Natural killer cell (primary cell): ENCODE results near the gene CCDC85C. TPM values are rescaled to one million over a fixed set of nuclear protein-coding genes. Genes with fewer than 3 reads are reported as not detected.

Experiments used
- ATAC-seq, 3 donors: fragments of 150-1000 bp in 2 of 3; fragments of 200-7000 bp in 1 of 3; cut with Tn5 transposase; 1 replicate in 1 of 3; 2 replicates in 2 of 3; pipeline ENCODE4 v1.10.0; 2021; ENCODE audit warnings: mild to moderate bottlenecking in 2 of 3, moderate library complexity in 2 of 3
- DNase-seq, 2 donors: peaks; one replicate each; pipeline versions ENCODE4 v3.0.0 to v3.0.0-alpha.2; 2013 to 2021; ENCODE audit warnings: mixed read lengths in 1 of 2
- H3K27ac ChIP-seq: one replicate; pipeline ENCODE4 v1.5.1; 2013; ENCODE audit warnings: mild to moderate bottlenecking, low read length
- H3K27me3 ChIP-seq: one replicate; pipeline ENCODE4 v1.6.1; 2013; ENCODE audit warnings: low read length; ENCODE audit not compliant: control insufficient read depth, insufficient read depth
- H3K36me3 ChIP-seq: one replicate; pipeline ENCODE4 v1.6.1; 2013; ENCODE audit warnings: low read length; ENCODE audit not compliant: control insufficient read depth, insufficient read depth
- H3K4me1 ChIP-seq: one replicate; pipeline ENCODE4 v1.6.1; 2013; ENCODE audit warnings: low read length; ENCODE audit not compliant: control insufficient read depth, insufficient read depth
- H3K4me3 ChIP-seq: one replicate; pipeline ENCODE4 v1.5.1; 2013; ENCODE audit warnings: low read length
- H3K9me3 ChIP-seq: one replicate; pipeline ENCODE4 v1.6.1; 2013; ENCODE audit warnings: low read length; ENCODE audit not compliant: control insufficient read depth, insufficient read depth
- H3K27ac Mint-ChIP-seq, 2 donors: one replicate each; pipeline ENCODE4 v1.8.0; 2022; ENCODE audit warnings: mild to moderate bottlenecking in 2 of 2, mixed read lengths in 2 of 2, moderate library complexity in 1 of 2
- H3K27me3 Mint-ChIP-seq, 2 donors: one replicate each; pipeline ENCODE4 v1.8.0; 2022; ENCODE audit warnings: low read depth in 2 of 2, mixed read lengths in 2 of 2
- H3K36me3 Mint-ChIP-seq: one replicate; pipeline ENCODE4 v1.8.0; 2022; ENCODE audit warnings: mixed read lengths
- H3K4me1 Mint-ChIP-seq, 2 donors: one replicate each; pipeline ENCODE4 v1.8.0; 2022; ENCODE audit warnings: mixed read lengths in 2 of 2
- H3K4me3 Mint-ChIP-seq: one replicate; pipeline ENCODE4 v1.8.0; 2022; ENCODE audit warnings: mild to moderate bottlenecking, moderate library complexity, mixed read lengths
- H3K9me3 Mint-ChIP-seq, 2 donors: one replicate each; pipeline ENCODE4 v1.8.0; 2022; ENCODE audit warnings: mixed read lengths in 2 of 2
- WGBS: methylation state at CpG from one replicate; pipeline ENCODE4 v1.1.7; 2013; ENCODE audit warnings: missing lambda C conversion rate; ENCODE audit not compliant: insufficient coverage; 5-methylcytosine and 5-hydroxymethylcytosine counted together
- intact Hi-C: fragments of 100-400 bp; cut with micrococcal nuclease; formaldehyde crosslinking; loops from one replicate; pipeline ENCODE4 v1.14.2; 2022
- total RNA-seq, 4 donors: library from RNA; stranded (reverse); fragments of 120-200 nt in 1 of 4; gene quantifications; one replicate each; pipeline versions ENCODE4 v1.2.3 to v1.2.4, GENCODE V29; 2013 to 2022
- TF ChIP-seq, protein P1 (sequence below): fragments of 200-600 bp; IDR thresholded peaks from one replicate; pipeline ENCODE4 v1.8.0; 2022; ENCODE audit warnings: antibody characterized with exemption

CCDC85C gene
- total RNA-seq, 3 donors from 2014 or later (not counting 1 experiment from before 2014, with no cell fraction given): 0.73 to 4.3 (median 2.8) TPM

DNA sequence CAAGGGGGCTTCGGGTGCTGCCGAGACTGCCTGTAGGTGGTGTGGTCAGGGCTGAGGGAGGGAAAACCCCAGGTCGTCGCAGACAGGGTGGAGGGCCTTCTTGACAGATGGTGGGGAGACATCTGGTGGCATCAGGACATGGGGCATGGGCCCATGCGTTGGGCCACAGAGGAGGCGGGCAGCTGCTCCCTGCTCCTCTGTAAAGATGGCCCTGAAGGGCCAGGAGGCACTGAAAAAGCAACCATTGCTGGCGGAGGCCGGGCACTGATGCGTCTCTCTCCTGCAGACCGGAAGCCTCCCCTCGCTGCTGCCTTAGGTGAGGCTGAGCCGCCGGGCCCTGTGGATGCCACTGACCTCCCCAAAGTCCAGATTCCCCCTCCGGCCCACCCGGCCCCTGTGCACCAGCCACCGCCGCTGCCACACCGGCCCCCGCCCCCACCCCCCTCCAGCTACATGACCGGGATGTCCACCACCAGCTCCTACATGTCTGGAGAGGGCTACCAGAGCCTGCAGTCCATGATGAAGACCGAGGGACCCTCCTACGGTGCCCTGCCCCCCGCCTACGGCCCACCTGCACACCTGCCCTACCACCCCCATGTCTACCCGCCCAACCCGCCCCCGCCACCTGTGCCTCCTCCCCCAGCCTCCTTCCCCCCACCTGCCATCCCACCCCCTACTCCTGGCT lies 94.0 kb downstream of the CCDC85C start:
- Mint-ChIP-seq H3K9me3 (no peaks in the 10 kb centered on the region), H3K27me3 (no peaks in the 10 kb centered on the region), H3K4me3 (no peak overlapping the region), H3K36me3 (peaks cover 12% of the 10 kb centered on the region), H3K27ac (no peak overlapping the region), H3K4me1 (no peaks in the 10 kb centered on the region)
- H3K27ac ChIP-seq: no peak overlapping the region
- TF ChIP-seq, protein P1, sequence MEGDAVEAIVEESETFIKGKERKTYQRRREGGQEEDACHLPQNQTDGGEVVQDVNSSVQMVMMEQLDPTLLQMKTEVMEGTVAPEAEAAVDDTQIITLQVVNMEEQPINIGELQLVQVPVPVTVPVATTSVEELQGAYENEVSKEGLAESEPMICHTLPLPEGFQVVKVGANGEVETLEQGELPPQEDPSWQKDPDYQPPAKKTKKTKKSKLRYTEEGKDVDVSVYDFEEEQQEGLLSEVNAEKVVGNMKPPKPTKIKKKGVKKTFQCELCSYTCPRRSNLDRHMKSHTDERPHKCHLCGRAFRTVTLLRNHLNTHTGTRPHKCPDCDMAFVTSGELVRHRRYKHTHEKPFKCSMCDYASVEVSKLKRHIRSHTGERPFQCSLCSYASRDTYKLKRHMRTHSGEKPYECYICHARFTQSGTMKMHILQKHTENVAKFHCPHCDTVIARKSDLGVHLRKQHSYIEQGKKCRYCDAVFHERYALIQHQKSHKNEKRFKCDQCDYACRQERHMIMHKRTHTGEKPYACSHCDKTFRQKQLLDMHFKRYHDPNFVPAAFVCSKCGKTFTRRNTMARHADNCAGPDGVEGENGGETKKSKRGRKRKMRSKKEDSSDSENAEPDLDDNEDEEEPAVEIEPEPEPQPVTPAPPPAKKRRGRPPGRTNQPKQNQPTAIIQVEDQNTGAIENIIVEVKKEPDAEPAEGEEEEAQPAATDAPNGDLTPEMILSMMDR: no peak
- H3K36me3 ChIP-seq: peaks cover 61% of the 10 kb centered on the region
- no peaks in the 10 kb centered on the region for H3K4me1 ChIP-seq
- H3K4me3 ChIP-seq: no peak overlapping the region
- ATAC-seq: peak in 1 of 3 donors; percentile 15
- intact Hi-C loops: no loop called here
- WGBS: 91% methylated on average over 17 of the region's 27 CpGs
- no peak for DNase-seq
- H3K9me3 ChIP-seq: no peaks in the 10 kb centered on the region
- H3K27me3 ChIP-seq: no peaks in the 10 kb centered on the region

DNA sequence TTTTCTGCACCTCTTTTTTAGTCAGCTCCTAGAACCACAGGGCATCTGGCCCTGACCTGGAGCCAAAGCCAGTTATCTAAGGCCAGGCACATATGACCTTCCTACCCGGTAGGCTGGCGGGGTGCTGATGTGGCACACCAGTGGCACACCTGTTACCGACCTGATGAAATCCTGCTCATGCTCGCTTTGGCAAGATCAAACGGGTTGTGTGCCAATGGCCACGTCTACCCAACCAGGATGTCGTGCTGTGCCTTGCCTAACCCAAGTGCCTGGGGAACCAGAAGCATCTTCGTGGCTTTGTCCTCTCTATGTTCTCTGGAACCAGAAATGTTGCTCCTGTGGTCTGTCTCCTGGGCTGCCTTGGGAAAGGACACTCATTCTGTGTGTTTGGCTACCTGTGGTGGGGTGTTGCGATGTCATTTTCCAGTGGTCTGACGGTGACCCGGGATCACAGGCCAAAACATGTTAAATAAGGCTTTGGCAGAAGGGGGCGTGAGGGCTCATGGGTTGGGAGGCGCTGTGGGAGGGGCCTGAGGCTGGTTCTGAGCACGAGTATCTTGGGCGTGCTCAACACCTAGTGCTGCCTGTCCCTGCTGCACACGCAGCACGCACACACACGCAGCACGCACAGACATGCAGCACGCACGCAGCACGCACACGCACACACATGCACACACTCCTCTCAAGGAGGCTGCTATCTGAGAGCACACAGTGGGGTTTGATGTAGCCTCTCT lies 94.9 kb downstream of the CCDC85C start:
- WGBS: 97% methylated on average over 23 of the region's 23 CpGs
- H3K36me3 Mint-ChIP-seq: peaks cover 12% of the 10 kb centered on the region
- H3K36me3 ChIP-seq: peaks cover 69% of the 10 kb centered on the region
- no peak overlapping the region for H3K27ac ChIP-seq
- H3K27me3 ChIP-seq: no peaks in the 10 kb centered on the region
- no peaks in the 10 kb centered on the region for H3K9me3 Mint-ChIP-seq
- no peak overlapping the region for H3K4me3 ChIP-seq
- TF ChIP-seq, protein P1: no peak
- H3K27me3 Mint-ChIP-seq: no peaks in the 10 kb centered on the region
- no peaks in the 10 kb centered on the region for H3K9me3 ChIP-seq
- DNase-seq (no peak), ATAC-seq (peak in 1 of 3 donors; percentile 11)
- no peak overlapping the region for H3K4me3 Mint-ChIP-seq
- peak overlapping the region in 1 of 2 donors; percentile 11 for H3K27ac Mint-ChIP-seq
- intact Hi-C loops: no loop called here
- no peaks in the 10 kb centered on the region for H3K4me1 Mint-ChIP-seq
- no peaks in the 10 kb centered on the region for H3K4me1 ChIP-seq

DNA sequence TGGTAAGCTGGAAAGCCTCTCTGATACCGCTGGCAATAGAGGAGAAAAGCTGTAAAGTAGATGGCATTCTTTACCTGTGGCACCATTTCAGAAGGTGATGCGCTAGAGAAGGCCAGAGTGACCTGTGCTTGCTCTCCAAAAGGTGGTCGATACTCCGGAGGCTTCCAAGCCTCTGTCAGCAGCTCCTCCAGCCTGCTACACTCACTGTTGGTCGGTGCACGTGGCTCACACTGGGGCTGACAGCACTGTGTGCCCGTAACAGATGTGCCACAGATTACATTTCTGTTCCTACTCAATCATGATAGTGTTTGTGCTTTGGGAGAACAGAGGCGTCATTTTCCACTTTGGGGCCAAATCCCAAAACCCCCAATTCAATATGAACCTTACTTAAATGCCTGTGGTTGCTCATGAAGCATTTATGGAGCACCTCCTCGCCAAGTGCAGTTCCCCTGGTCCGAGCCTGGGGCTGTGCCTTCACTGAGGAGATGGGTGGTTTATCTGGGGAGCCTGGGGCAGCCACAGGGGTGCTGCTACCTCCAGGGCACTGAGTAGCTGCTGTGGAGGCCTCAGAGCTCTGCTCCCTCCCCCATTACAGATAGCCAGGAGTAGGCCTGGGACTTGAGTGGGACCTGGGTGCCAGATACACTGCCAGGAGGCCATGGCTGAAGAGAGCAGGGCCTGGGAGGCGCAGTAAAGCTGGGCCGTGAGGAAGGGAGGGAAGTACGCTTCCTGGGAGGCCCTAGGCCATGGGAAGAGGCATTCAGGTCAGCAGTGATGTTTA lies 96.0 kb downstream of the CCDC85C start:
- no peaks in the 10 kb centered on the region for H3K27me3 ChIP-seq
- H3K27me3 Mint-ChIP-seq: no peaks in the 10 kb centered on the region
- ATAC-seq (peak in 1 of 3 donors; percentile 5), DNase-seq (no peak)
- no peaks in the 10 kb centered on the region for H3K4me1 ChIP-seq
- peaks cover 17% of the 10 kb centered on the region for H3K36me3 Mint-ChIP-seq
- H3K4me1 Mint-ChIP-seq: no peaks in the 10 kb centered on the region
- peaks cover 79% of the 10 kb centered on the region for H3K36me3 ChIP-seq
- no peak overlapping the region for H3K27ac ChIP-seq
- TF ChIP-seq, protein P1: no peak
- over 99% methylated on average over 12 of the region's 13 CpGs for WGBS
- no peak overlapping the region for H3K4me3 ChIP-seq
- H3K27ac Mint-ChIP-seq: peak overlapping the region in 1 of 2 donors; percentile 11
- intact Hi-C loops: no loop called here
- no peak overlapping the region for H3K4me3 Mint-ChIP-seq
- no peaks in the 10 kb centered on the region for H3K9me3 ChIP-seq
- no peaks in the 10 kb centered on the region for H3K9me3 Mint-ChIP-seq
